AG04449 (cell line): ENCODE measurements around the gene CDH13.

Experiments
- CTCF ChIA-PET: fragments of 350-600 bp; formaldehyde crosslinking; extraction: SDS; loops from one replicate; lab custom pipeline; 2021; ENCODE audit warnings: antibody characterized with exemption; lab: Yijun Ruan, JAX
- POLR2A ChIA-PET: fragments of 400-600, 350-600 bp; formaldehyde crosslinking; extraction: SDS; loops from one replicate; lab custom pipeline; 2020; ENCODE audit warnings: antibody characterized with exemption, inconsistent platforms; lab: Yijun Ruan, JAX
- DNase-seq: peaks from one replicate; pipeline ENCODE4 v3.0.0-alpha.2; 2010; ENCODE audit warnings: low read depth, low spot score
- H3K4me3 ChIP-seq: 2 replicates; pipeline ENCODE4 v1.5.1; 2011; ENCODE audit warnings: low read depth, mild to moderate bottlenecking, control low read depth, low read length
- TF ChIP-seq, protein P1 (sequence below): IDR thresholded peaks from one replicate; pipeline ENCODE4 v1.5.1; 2011; ENCODE audit warnings: mild to moderate bottlenecking, moderate library complexity, low read length, control low read depth, inconsistent platforms; ENCODE audit not compliant: insufficient read depth; ENCODE audit errors: missing control alignments

CDH13 gene

DNA sequence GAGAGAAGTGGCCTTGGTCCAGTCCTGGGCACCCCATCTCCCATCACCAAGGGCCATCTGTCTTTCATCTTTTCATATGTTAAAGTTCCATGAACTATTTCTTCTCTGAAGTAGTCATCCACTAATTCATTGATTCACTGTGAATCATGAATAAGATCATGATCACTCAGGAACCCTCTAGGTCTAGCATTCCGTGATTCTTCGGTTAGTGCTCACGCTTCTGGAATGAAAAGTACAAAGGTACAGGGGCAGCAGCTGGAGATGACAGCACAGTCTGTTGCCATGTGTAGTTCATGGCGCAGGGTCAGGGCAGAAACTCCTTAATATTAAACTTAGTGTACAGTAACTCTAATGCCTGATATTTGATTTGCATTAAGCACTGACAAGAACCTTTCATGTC, 127.1 kb downstream of the CDH13 start:
- TF ChIP-seq, protein P1, sequence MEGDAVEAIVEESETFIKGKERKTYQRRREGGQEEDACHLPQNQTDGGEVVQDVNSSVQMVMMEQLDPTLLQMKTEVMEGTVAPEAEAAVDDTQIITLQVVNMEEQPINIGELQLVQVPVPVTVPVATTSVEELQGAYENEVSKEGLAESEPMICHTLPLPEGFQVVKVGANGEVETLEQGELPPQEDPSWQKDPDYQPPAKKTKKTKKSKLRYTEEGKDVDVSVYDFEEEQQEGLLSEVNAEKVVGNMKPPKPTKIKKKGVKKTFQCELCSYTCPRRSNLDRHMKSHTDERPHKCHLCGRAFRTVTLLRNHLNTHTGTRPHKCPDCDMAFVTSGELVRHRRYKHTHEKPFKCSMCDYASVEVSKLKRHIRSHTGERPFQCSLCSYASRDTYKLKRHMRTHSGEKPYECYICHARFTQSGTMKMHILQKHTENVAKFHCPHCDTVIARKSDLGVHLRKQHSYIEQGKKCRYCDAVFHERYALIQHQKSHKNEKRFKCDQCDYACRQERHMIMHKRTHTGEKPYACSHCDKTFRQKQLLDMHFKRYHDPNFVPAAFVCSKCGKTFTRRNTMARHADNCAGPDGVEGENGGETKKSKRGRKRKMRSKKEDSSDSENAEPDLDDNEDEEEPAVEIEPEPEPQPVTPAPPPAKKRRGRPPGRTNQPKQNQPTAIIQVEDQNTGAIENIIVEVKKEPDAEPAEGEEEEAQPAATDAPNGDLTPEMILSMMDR = no peak
- H3K4me3 ChIP-seq = no peak overlapping the region
- DNase-seq = no peak
- ChIA-PET CTCF (interaction anchor here (0.7 to 1.4 kb wide), 3 partner anchors 10 to 692 kb away, joined by 3 read pairs; no protein-coding TSS in a partner anchor), POLR2A (interaction anchor here (0.6 kb wide), 1 partner anchor 19 kb away, joined by 3 read pairs; no protein-coding TSS in a partner anchor)

GRCh38 chr16:82754716-82755513, 128.1 kb downstream of the CDH13 start:
- H3K4me3 ChIP-seq = no peak overlapping the region
- POLR2A ChIA-PET = no interaction called here
- no peak for DNase-seq
- CTCF ChIA-PET = interaction anchor here (0.9 to 1.5 kb wide), 5 partner anchors 11 to 691 kb away, joined by 3 to 5 read pairs (median 3); no protein-coding TSS in a partner anchor
- TF ChIP-seq, protein P1 = no peak

GRCh38 chr16:82755570-82756282, 129.0 kb downstream of the CDH13 start:
- no peak for DNase-seq
- ChIA-PET POLR2A (interaction anchor here (1.0 kb wide), 1 partner anchor 8 kb away, joined by 4 read pairs; no protein-coding TSS in a partner anchor), CTCF (interaction anchor here (0.6 to 1.5 kb wide), 6 partner anchors 7 to 115 kb away, joined by 3 to 5 read pairs (median 3); no protein-coding TSS in a partner anchor)
- TF ChIP-seq, protein P1 = no peak
- no peak overlapping the region for H3K4me3 ChIP-seq

DNA sequence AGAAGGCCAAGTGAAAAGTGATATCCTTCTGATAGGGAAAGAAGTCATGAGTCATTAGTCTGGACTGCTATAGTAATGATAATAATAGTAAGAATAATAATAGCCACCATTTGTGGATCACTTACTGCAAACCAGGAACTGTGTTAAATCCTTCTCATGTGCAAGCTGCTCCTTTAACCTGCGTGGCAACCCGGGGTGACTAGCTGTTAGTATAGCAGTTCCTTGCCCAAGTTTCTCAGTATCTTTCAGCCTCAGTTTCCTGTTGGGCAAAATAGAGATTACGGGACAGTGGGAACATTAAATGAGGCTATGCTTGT, 129.5 kb downstream of the CDH13 start:
- DNase-seq = no peak
- ChIA-PET CTCF (interaction anchor here (0.6 to 1.5 kb wide), 4 partner anchors 8 to 58 kb away, joined by 3 to 5 read pairs (median 3); no protein-coding TSS in a partner anchor), POLR2A (interaction anchor here (1.0 kb wide), 1 partner anchor 8 kb away, joined by 4 read pairs; no protein-coding TSS in a partner anchor)
- H3K4me3 ChIP-seq = no peak overlapping the region
- TF ChIP-seq, protein P1 = no peak

GRCh38 chr16:82758406-82758805, 131.6 kb downstream of the CDH13 start:
- CTCF ChIA-PET = no interaction called here
- H3K4me3 ChIP-seq = no peak overlapping the region
- no peak for DNase-seq
- POLR2A ChIA-PET = no interaction called here
- TF ChIP-seq, protein P1 = no peak

DNA sequence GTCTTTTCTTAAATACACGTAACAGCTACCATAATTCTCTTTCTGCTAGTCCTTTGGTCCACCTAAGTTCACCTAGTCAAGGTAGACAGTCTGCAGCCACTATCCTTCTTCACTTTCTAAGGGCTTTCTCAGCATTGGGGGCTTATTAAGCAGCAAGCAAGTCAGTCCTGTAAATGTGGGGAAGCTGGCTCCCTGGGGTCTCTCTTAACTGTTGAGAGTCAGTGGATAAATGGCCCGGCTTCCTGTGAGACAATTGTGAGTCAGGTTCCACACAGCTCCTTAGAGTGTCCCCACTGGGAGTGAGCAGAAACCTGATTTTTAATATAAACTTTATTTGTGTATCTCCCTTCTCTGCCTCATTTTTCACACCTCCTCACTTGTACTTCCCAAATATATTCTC, 132.1 kb downstream of the CDH13 start:
- CTCF ChIA-PET = no interaction called here
- H3K4me3 ChIP-seq = no peak overlapping the region
- DNase-seq = no peak
- TF ChIP-seq, protein P1 = no peak
- POLR2A ChIA-PET = no interaction called here
